ENCODE results near the gene SRPX2.

- TF ChIP-seq CTCF (IDR thresholded peaks at IDR 0.05) (no peak), POLR2A (IDR thresholded peaks at IDR 0.05) (no peak), POLR2AphosphoS5 (IDR thresholded peaks at IDR 0.05) (no peak)
Observed at GRCh38 chrX:100654261-100654660, 10.3 kb downstream of the SRPX2 start.
